ENCODE data around the gene GZMM.

Gene GZMM

DNA sequence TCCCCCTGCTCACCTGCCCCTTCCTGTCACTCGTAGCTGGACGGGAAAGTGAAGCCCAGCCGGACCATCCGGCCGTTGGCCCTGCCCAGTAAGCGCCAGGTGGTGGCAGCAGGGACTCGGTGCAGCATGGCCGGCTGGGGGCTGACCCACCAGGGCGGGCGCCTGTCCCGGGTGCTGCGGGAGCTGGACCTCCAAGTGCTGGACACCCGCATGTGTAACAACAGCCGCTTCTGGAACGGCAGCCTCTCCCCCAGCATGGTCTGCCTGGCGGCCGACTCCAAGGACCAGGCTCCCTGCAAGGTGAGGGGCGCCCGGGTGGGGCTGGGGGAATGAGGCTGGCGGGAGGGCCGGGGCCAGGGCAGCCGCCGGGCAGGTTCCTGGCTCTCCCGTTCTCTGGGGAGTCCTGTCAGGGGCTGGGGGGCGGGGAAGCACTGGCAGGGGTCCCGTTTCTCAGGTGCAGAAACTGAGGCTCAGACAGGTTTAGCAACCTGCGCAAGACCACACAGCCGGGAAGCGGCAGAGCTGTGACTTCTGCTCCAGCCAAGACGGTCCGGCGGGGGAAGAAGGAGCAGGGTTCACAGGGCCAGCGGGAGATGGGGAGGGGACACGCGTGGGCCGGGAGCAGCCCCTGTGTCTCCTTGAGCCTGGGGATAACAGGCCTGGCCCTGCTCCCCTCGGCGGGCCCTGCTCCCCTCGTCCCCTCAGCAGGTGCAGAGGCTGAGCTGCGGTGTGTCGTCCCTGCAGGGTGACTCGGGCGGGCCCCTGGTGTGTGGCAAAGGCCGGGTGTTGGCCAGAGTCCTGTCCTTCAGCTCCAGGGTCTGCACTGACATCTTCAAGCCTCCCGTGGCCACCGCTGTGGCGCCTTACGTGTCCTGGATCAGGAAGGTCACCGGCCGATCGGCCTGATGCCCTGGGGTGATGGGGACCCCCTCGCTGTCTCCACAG lies 5.3 kb downstream of the GZMM start:
- in situ Hi-C loops (cut with HindIII; ENCODE audit: low sequenced_read_pairs): no loop called here
- TF ChIP-seq, protein P1, sequence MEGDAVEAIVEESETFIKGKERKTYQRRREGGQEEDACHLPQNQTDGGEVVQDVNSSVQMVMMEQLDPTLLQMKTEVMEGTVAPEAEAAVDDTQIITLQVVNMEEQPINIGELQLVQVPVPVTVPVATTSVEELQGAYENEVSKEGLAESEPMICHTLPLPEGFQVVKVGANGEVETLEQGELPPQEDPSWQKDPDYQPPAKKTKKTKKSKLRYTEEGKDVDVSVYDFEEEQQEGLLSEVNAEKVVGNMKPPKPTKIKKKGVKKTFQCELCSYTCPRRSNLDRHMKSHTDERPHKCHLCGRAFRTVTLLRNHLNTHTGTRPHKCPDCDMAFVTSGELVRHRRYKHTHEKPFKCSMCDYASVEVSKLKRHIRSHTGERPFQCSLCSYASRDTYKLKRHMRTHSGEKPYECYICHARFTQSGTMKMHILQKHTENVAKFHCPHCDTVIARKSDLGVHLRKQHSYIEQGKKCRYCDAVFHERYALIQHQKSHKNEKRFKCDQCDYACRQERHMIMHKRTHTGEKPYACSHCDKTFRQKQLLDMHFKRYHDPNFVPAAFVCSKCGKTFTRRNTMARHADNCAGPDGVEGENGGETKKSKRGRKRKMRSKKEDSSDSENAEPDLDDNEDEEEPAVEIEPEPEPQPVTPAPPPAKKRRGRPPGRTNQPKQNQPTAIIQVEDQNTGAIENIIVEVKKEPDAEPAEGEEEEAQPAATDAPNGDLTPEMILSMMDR (IDR thresholded peaks at IDR 0.05; ENCODE audit: low read depth, low read length, missing control alignments): no peak
- DNase-seq (ENCODE audit: low read depth): no peak
- no peak overlapping the region for H3K4me3 ChIP-seq (ENCODE audit: low read depth, low read length)

DNA sequence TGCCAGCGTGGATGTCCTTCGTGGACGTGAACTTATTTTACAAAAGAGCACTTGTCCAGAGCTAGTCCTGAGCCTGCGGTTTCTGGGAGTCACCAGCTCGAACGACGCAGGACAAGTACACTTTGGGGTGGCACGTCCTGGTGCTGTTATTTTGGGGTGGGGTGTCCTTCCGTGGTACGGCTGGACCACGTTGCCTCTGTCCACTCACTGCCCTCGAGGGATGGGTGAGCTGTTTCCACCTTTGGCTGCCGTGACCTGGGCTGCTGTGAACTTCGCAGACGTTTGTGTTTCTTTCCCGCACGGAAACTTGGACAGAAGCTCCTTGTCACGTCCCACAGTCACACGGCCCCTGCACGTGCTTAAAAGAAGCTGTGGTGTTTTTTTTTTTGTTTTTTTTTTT lies 11.0 kb downstream of the GZMM start:
- TF ChIP-seq, protein P1 (IDR thresholded peaks at IDR 0.05; ENCODE audit: low read depth, low read length, missing control alignments): no peak
- no peak overlapping the region for H3K4me3 ChIP-seq (ENCODE audit: low read depth, low read length)
- no peak for DNase-seq (ENCODE audit: low read depth)
- in situ Hi-C loops (cut with HindIII; ENCODE audit: low sequenced_read_pairs): no loop called here

DNA sequence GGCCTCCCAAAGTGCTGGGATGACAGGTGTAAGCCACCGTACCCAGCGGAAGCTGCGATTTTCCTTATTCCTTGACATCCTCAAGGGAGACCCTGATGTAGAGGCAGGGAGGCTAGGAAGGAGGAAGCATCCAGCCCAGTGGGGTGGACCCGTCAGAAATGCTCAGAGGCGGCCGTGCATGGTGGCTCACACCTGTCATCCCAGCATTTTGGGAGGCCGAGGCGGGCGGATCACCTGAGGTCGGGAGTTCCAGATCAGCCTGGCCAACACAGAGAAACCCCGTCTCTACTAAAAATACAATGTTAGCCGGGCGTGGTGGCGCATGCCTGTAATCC lies 11.6 kb downstream of the GZMM start:
- H3K4me3 ChIP-seq (ENCODE audit: low read depth, low read length): no peak overlapping the region
- in situ Hi-C loops (cut with HindIII; ENCODE audit: low sequenced_read_pairs): no loop called here
- DNase-seq (ENCODE audit: low read depth): no peak
- TF ChIP-seq, protein P1 (IDR thresholded peaks at IDR 0.05; ENCODE audit: low read depth, low read length, missing control alignments): no peak

DNA sequence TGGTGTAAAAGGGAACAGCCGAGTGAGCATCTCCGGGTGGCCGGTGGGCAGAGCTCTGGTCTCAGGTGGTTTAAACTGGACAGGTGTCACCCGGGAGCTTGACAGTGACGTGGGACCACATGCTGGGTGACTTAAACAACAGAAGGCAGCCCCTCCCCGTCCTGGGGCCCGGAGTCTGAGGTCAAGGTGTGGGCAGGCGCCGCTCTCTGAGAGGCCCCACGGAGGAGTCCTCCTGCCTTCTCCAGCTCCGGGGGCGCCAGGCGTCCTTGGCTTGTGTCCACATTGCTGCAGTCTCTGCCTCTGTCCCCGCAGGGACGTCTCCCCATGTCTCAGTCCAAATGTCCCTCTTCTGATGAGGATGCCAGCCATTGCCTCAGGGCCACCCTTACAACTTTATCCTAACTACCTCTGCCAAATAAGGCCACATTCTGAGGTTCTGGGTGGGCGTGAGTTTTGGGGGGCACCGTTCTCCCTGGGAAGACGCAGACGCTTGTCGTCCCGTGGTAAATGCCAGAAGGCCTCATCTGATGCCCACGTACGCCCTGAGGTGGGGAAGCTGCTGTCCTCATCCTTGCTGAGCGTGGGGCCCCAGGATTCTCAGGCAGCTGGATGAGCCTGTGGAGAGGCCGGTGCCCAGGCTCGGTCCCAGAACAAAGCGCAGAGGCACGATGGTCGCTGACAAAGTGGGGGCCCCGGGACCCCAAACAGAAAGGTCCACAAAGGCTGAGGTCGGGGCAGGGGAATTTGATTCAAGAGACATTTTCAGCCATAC lies 12.9 kb downstream of the GZMM start:
- in situ Hi-C loops (cut with HindIII; ENCODE audit: low sequenced_read_pairs): no loop called here
- DNase-seq (ENCODE audit: low read depth): no peak
- TF ChIP-seq, protein P1 (IDR thresholded peaks at IDR 0.05; ENCODE audit: low read depth, low read length, missing control alignments): no peak

DNA sequence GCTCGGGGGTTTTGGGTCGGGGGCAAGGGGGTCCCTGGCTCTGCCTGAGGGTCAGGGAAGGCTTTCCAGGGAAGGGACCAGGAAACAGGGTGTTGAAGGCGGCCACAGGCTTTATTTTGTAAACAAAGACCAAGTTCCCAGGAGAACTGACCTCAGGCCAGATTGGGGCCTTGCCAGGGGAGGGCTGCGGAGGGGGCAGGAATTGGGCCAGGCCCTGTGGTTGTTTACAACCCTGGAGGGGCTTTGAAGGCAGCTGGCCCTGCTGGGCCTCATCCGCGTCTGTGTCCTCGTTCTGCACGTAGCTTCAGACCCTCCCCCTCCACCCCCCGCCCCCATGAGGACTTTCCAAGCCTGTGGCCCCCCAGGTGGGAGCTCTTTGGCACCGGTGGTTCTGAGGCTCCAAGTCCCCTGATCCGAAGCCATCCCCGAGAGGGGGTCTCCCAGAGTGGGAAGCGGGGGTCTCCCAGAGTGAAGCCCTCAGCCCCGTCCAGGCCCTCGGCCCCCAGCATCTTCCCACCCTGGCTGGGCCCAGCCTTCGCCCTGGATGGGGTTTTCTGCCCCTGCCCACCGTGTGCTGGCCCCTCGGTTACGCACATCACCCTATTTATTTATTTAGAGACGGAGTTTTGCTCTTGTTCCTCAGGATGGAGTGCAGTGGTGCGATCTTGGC lies 15.1 kb downstream of the GZMM start:
- in situ Hi-C loops (cut with HindIII; ENCODE audit: low sequenced_read_pairs): no loop called here
- TF ChIP-seq, protein P1 (IDR thresholded peaks at IDR 0.05; ENCODE audit: low read depth, low read length, missing control alignments): no peak
- no peak overlapping the region for H3K4me3 ChIP-seq (ENCODE audit: low read depth, low read length)
- no peak for DNase-seq (ENCODE audit: low read depth)

More for the DNA sequence above, 12.9 kb downstream of the GZMM start:
- H3K4me3 ChIP-seq (ENCODE audit: low read depth, low read length): no peak overlapping the region

DNA sequence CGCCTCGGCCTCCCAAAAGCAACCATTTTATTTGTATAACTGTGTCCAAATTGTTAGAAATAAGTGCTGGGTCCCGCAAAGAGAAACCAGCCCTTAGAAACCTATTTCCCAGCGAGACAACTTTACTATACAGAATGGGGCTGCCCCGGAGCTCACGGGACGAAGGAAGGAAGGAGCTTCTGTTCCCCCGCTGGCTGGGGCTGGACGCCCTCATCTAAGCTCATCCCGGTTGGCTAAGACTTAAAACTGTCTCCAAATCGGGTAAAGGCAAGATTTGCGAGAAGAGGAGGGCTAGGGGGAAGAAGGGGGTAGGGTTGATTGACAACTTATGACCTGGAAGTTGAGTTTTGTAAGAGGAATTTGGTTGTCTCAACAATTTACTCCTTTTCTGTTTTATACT lies 16.3 kb downstream of the GZMM start:
- in situ Hi-C loops (cut with HindIII; ENCODE audit: low sequenced_read_pairs): no loop called here
- TF ChIP-seq, protein P1 (IDR thresholded peaks at IDR 0.05; ENCODE audit: low read depth, low read length, missing control alignments): no peak
- no peak overlapping the region for H3K4me3 ChIP-seq (ENCODE audit: low read depth, low read length)
- DNase-seq (ENCODE audit: low read depth): no peak
